H9 (cell line): ENCODE results near the gene FBXO31. TPM values are rescaled to one million over a fixed set of nuclear protein-coding genes. Genes with fewer than 3 reads are reported as not detected.

ENCODE experiments used
- DNase-seq: peaks from one replicate; pipeline ENCODE4 v3.0.0-alpha.2; 2017
- H2AFZ ChIP-seq: one replicate; pipeline ENCODE4 v1.6.1; 2013; ENCODE audit warnings: mild to moderate bottlenecking, low read length, control low read depth, moderate library complexity
- H2AK5ac ChIP-seq: 2 replicates; pipeline ENCODE4 v1.6.1; 2013; ENCODE audit warnings: low read length, control low read depth, mixed read lengths; ENCODE audit not compliant: insufficient read length
- H2BK120ac ChIP-seq: one replicate; pipeline ENCODE4 v1.6.1; 2013; ENCODE audit warnings: low read depth, mild to moderate bottlenecking, low read length, control low read depth, inconsistent platforms; ENCODE audit not compliant: poor library complexity, severe bottlenecking
- H2BK12ac ChIP-seq: 2 replicates; pipeline ENCODE4 v1.6.1; 2013; ENCODE audit warnings: low read length, control low read depth, mixed read lengths, low read depth; ENCODE audit not compliant: insufficient read length
- H2BK15ac ChIP-seq: 2 replicates; pipeline ENCODE4 v1.6.1; 2013; ENCODE audit warnings: low read depth, low read length, control low read depth
- H2BK20ac ChIP-seq: one replicate; pipeline ENCODE4 v1.6.1; 2013; ENCODE audit warnings: low read depth, mild to moderate bottlenecking, low read length, control low read depth, inconsistent platforms; ENCODE audit not compliant: poor library complexity, severe bottlenecking
- H2BK5ac ChIP-seq: 2 replicates; pipeline ENCODE4 v1.6.1; 2013; ENCODE audit warnings: low read length, control low read depth, mixed read lengths; ENCODE audit not compliant: insufficient read length
- H3K14ac ChIP-seq: 2 replicates; pipeline ENCODE4 v1.6.1; 2013; ENCODE audit warnings: low read length, control low read depth; ENCODE audit not compliant: insufficient read depth
- H3K18ac ChIP-seq: 2 replicates; pipeline ENCODE4 v1.6.1; 2013; ENCODE audit warnings: low read depth, mild to moderate bottlenecking, mixed read lengths, low read length, control low read depth; ENCODE audit not compliant: insufficient read length
- H3K23ac ChIP-seq: 2 replicates; pipeline ENCODE4 v1.6.1; 2013; ENCODE audit warnings: low read length, control low read depth, mixed read lengths, low read depth; ENCODE audit not compliant: insufficient read length
- H3K23me2 ChIP-seq: 2 replicates; pipeline ENCODE4 v1.6.1; 2013; ENCODE audit warnings: low read depth, mild to moderate bottlenecking, mixed read lengths, low read length, control low read depth; ENCODE audit not compliant: insufficient read length, poor library complexity, severe bottlenecking
- H3K27ac ChIP-seq: 2 replicates; pipeline ENCODE4 v1.5.1; 2013; ENCODE audit warnings: low read length, control low read depth, mixed read lengths, low read depth; ENCODE audit not compliant: insufficient read length
- H3K27me3 ChIP-seq: 2 replicates; pipeline ENCODE4 v1.6.1; 2013; ENCODE audit warnings: low read length, control low read depth, inconsistent platforms; ENCODE audit not compliant: insufficient read depth
- H3K4ac ChIP-seq: 2 replicates; pipeline ENCODE4 v1.6.1; 2013; ENCODE audit warnings: low read depth, mild to moderate bottlenecking, control low read depth, inconsistent platforms, low read length, moderate library complexity
- H3K4me1 ChIP-seq: 2 replicates; pipeline ENCODE4 v1.6.1; 2013; ENCODE audit warnings: low read length, control low read depth, inconsistent platforms; ENCODE audit not compliant: insufficient read depth
- H3K4me2 ChIP-seq: 2 replicates; pipeline ENCODE4 v1.6.1; 2013; ENCODE audit warnings: low read length, control low read depth, mixed read lengths; ENCODE audit not compliant: insufficient read length, insufficient read depth
- H3K56ac ChIP-seq: 2 replicates; pipeline ENCODE4 v1.6.1; 2013; ENCODE audit warnings: low read depth, mild to moderate bottlenecking, mixed read lengths, low read length, control low read depth; ENCODE audit not compliant: insufficient read length
- H3K79me1 ChIP-seq: 2 replicates; pipeline ENCODE4 v1.6.1; 2013; ENCODE audit warnings: low read depth, mild to moderate bottlenecking, moderate library complexity, low read length, control low read depth, inconsistent platforms; ENCODE audit not compliant: insufficient read depth, poor library complexity, severe bottlenecking
- H3K79me2 ChIP-seq: 2 replicates; pipeline ENCODE4 v1.6.1; 2013; ENCODE audit warnings: low read length, control low read depth, inconsistent platforms; ENCODE audit not compliant: insufficient read depth
- H3K9ac ChIP-seq: 2 replicates; pipeline ENCODE4 v1.6.1; 2013; ENCODE audit warnings: low read length, control low read depth, mixed read lengths; ENCODE audit not compliant: insufficient read length; ENCODE audit errors: extremely low read depth
- H3K9me3 ChIP-seq: one replicate; pipeline ENCODE4 v1.6.1; 2013; ENCODE audit warnings: low read depth, low read length, inconsistent platforms; ENCODE audit not compliant: control insufficient read depth
- H3T11ph ChIP-seq: one replicate; pipeline ENCODE4 v1.6.1; 2013; ENCODE audit warnings: mild to moderate bottlenecking, low read length, control low read depth, inconsistent platforms
- H4K20me1 ChIP-seq: one replicate; pipeline ENCODE4 v1.6.1; 2013; ENCODE audit not compliant: control insufficient read depth, insufficient read length, insufficient read depth
- H4K5ac ChIP-seq: 2 replicates; pipeline ENCODE4 v1.6.1; 2013; ENCODE audit warnings: low read depth, mild to moderate bottlenecking, mixed read lengths, low read length, control low read depth; ENCODE audit not compliant: insufficient read length
- H4K8ac ChIP-seq: replicated peaks from 2 replicates; pipeline ENCODE4 v1.6.1; 2013; ENCODE audit warnings: low read length, control low read depth, mixed read lengths, low read depth; ENCODE audit not compliant: insufficient read length
- H4K91ac ChIP-seq: 2 replicates; pipeline ENCODE4 v1.6.1; 2013; ENCODE audit warnings: low read depth, mild to moderate bottlenecking, moderate library complexity, mixed read lengths, low read length, control low read depth; ENCODE audit not compliant: insufficient read length
- H3K27ac Mint-ChIP-seq, 3 experiments: 2 replicates in 2 of 3; 3 replicates in 1 of 3; pipeline ENCODE4 v1.8.0; 2020 to 2021; ENCODE audit warnings: mixed read lengths in 3 of 3, mild to moderate bottlenecking in 1 of 3, moderate library complexity in 1 of 3
- H3K27me3 Mint-ChIP-seq: 2 replicates; pipeline ENCODE4 v1.8.0; 2021; ENCODE audit warnings: low read depth, mild to moderate bottlenecking, moderate library complexity, mixed read lengths
- H3K36me3 Mint-ChIP-seq, 3 experiments: 2 replicates in 2 of 3; 3 replicates in 1 of 3; pipeline ENCODE4 v1.8.0; 2020 to 2021; ENCODE audit warnings: low read depth in 3 of 3, mixed read lengths in 3 of 3; ENCODE audit not compliant: insufficient read depth in 1 of 3
- H3K4me1 Mint-ChIP-seq, 2 experiments: 2 replicates each; pipeline ENCODE4 v1.8.0; 2020; ENCODE audit warnings: mixed read lengths in 2 of 2
- H3K4me3 Mint-ChIP-seq, 2 experiments: 2 replicates in 1 of 2; 3 replicates in 1 of 2; pipeline ENCODE4 v1.8.0; 2020 to 2021; ENCODE audit warnings: mild to moderate bottlenecking in 2 of 2, mixed read lengths in 2 of 2, moderate library complexity in 1 of 2
- H3K9me3 Mint-ChIP-seq, 2 experiments: 2 replicates in 1 of 2; 3 replicates in 1 of 2; pipeline ENCODE4 v1.8.0; 2020; ENCODE audit warnings: mild to moderate bottlenecking in 2 of 2, mixed read lengths in 2 of 2, moderate library complexity in 1 of 2
- CTCF ChIP-seq: fragments of 200-600 bp; sonication (generic); conservative IDR thresholded peaks from 3 replicates; pipeline ENCODE4 v1.8.0; 2021; ENCODE audit warnings: antibody characterized with exemption, mild to moderate bottlenecking
- WGBS: extraction: QIAGEN DNeasy Blood & Tissue Kit; methylation state at CpG from one replicate; pipeline ENCODE4 v1.1.7; 2013; ENCODE audit warnings: missing lambda C conversion rate, low lambda C conversion rate, mixed read lengths; ENCODE audit not compliant: insufficient read length; ENCODE audit errors: extremely low coverage; 5-methylcytosine and 5-hydroxymethylcytosine counted together
- total RNA-seq: library from RNA; stranded (reverse); gene quantifications from 2 replicates; pipeline ENCODE4 v1.2.1, GENCODE V29; 2021

Gene FBXO31
- total RNA-seq, 1 experiment from 2014 or later: 24.2 TPM

GRCh38 chr16:87353613-87354012 is 30.0 kb downstream of the FBXO31 start:
- H3K27ac Mint-ChIP-seq: no peak overlapping the region
- H3K9me3 Mint-ChIP-seq: no peaks in the 10 kb centered on the region

More at GRCh38 chr16:87353613-87354012, 30.0 kb downstream of the FBXO31 start:
- no peak overlapping the region for H2BK5ac ChIP-seq
- no peaks in the 10 kb centered on the region for H3K27me3 Mint-ChIP-seq
- H2BK20ac ChIP-seq: no peak overlapping the region
- no peak overlapping the region for H3K9ac ChIP-seq
- H3K27ac ChIP-seq: no peak overlapping the region
- no peaks in the 10 kb centered on the region for H3K4me1 Mint-ChIP-seq
- no peak overlapping the region for H2AFZ ChIP-seq
- no peak overlapping the region for H4K91ac ChIP-seq
- H3K9me3 ChIP-seq: no peaks in the 10 kb centered on the region
- H3T11ph ChIP-seq: no peak overlapping the region
- no peak overlapping the region for H3K4me2 ChIP-seq
- no peak overlapping the region for H4K5ac ChIP-seq
- no CpG with 5 or more reads among the region's 17 CpGs for WGBS
- no peaks in the 10 kb centered on the region for H4K20me1 ChIP-seq
- H2BK120ac ChIP-seq: no peak overlapping the region
- no peak overlapping the region for H3K56ac ChIP-seq
- no peak overlapping the region for H3K14ac ChIP-seq
- no peak overlapping the region for H2BK15ac ChIP-seq
- H3K4me1 ChIP-seq: no peaks in the 10 kb centered on the region
- H3K23ac ChIP-seq: no peak overlapping the region
- no peaks in the 10 kb centered on the region for H3K27me3 ChIP-seq
- H3K18ac ChIP-seq: no peak overlapping the region
- no peaks in the 10 kb centered on the region for H3K79me1 ChIP-seq
- H3K79me2 ChIP-seq: no peaks in the 10 kb centered on the region
- H3K4ac ChIP-seq: no peak overlapping the region
- peaks cover 1 to 13% (median 9%) of the 10 kb centered on the region in 3 experiments; a peak in 6 of 7 replicates for H3K36me3 Mint-ChIP-seq
- no peak overlapping the region for H2BK12ac ChIP-seq
- H3K23me2 ChIP-seq: no peaks in the 10 kb centered on the region
- no peak overlapping the region for H4K8ac ChIP-seq
- no peak overlapping the region for H3K4me3 Mint-ChIP-seq
- no peak for DNase-seq
- TF ChIP-seq CTCF: no peak
- H2AK5ac ChIP-seq: no peak overlapping the region
